ENCODE measurements around the gene FEM1A. TPM values are rescaled to one million over a fixed set of nuclear protein-coding genes. Genes with fewer than 3 reads are reported as not detected.

The FEM1A gene
- total and polyA plus RNA-seq, 2 of the 13 experiments (the other 11 are each of a cell fraction or from before 2014, with no cell fraction given), result 3.2 to 10.8 TPM

- peak; percentile 65 for TF ChIP-seq ZFX (CRISPR knock-in tag; IDR thresholded peaks at IDR 0.05; ENCODE audit: low read depth)
- peak; percentile 29; the same call in 1 of the 2 replicates for TF ChIP-seq ZNF770 (CRISPR knock-in tag; IDR thresholded peaks at IDR 0.05)
- TF ChIP-seq PREB (CRISPR knock-in tag; IDR thresholded peaks at IDR 0.05), result no peak
- TF ChIP-seq GABPB1 (CRISPR knock-in tag; IDR thresholded peaks at IDR 0.05), result peak; percentile 28; the same call in 1 of the 2 replicates
- no peak for TF ChIP-seq BCL3 (CRISPR knock-in tag; IDR thresholded peaks at IDR 0.05)
- no peak for TF ChIP-seq LCORL (IDR thresholded peaks at IDR 0.05)
- TF ChIP-seq LCORL (CRISPR knock-in tag; IDR thresholded peaks at IDR 0.05), result 0 out of 2 replicates have a peak, but pooled peaks have one; percentile 27
- TF ChIP-seq ZBTB7B (CRISPR knock-in tag; IDR thresholded peaks at IDR 0.05), result peak; percentile 92
- TF ChIP-seq MTERF4 (CRISPR knock-in tag; IDR thresholded peaks at IDR 0.05), result 0 out of 2 replicates have a peak, but pooled peaks have one; percentile 22
- TF ChIP-seq NR2F6 (IDR thresholded peaks at IDR 0.05), result no peak
- peak; percentile 42; the same call in 1 of the 2 replicates for TF ChIP-seq NR2F6 (CRISPR knock-in tag; IDR thresholded peaks at IDR 0.05)
- peak; percentile 90 for TF ChIP-seq XRCC5 (optimal IDR thresholded peaks at IDR 0.05; ENCODE audit: low read length)
- peak; percentile 62; the same call in 1 of the 2 replicates for TF ChIP-seq MTA1 (CRISPR knock-in tag; IDR thresholded peaks at IDR 0.05; ENCODE audit: borderline replicate concordance)
- TF ChIP-seq ATF6 (CRISPR knock-in tag; conservative IDR thresholded peaks at IDR 0.05), result no peak
- TF ChIP-seq, protein P1, sequence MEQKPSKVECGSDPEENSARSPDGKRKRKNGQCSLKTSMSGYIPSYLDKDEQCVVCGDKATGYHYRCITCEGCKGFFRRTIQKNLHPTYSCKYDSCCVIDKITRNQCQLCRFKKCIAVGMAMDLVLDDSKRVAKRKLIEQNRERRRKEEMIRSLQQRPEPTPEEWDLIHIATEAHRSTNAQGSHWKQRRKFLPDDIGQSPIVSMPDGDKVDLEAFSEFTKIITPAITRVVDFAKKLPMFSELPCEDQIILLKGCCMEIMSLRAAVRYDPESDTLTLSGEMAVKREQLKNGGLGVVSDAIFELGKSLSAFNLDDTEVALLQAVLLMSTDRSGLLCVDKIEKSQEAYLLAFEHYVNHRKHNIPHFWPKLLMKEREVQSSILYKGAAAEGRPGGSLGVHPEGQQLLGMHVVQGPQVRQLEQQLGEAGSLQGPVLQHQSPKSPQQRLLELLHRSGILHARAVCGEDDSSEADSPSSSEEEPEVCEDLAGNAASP (CRISPR knock-in tag; IDR thresholded peaks at IDR 0.05; ENCODE audit: borderline replicate concordance), result peak; percentile 45; the same call in 1 of the 2 replicates
- TF ChIP-seq RAD21 (CRISPR knock-in tag; IDR thresholded peaks at IDR 0.05), result peak; percentile 96
- TF ChIP-seq ZNF761 (CRISPR knock-in tag; conservative IDR thresholded peaks at IDR 0.05), result no peak
- no peak for TF ChIP-seq ZNF432 (CRISPR knock-in tag; IDR thresholded peaks at IDR 0.05; ENCODE audit: borderline replicate concordance)
- no peak for TF ChIP-seq HNF4G (IDR thresholded peaks at IDR 0.05; ENCODE audit: borderline replicate concordance, low read depth, low read length)
- TF ChIP-seq HNF4G (CRISPR knock-in tag; IDR thresholded peaks at IDR 0.05; ENCODE audit: borderline replicate concordance, low read depth), result no peak
These were observed 12.5 kb downstream of the FEM1A start (continued) for GRCh38 chr19:4803736-4804695.
